ENCODE results near the gene PMM2.

PMM2 gene

DNA sequence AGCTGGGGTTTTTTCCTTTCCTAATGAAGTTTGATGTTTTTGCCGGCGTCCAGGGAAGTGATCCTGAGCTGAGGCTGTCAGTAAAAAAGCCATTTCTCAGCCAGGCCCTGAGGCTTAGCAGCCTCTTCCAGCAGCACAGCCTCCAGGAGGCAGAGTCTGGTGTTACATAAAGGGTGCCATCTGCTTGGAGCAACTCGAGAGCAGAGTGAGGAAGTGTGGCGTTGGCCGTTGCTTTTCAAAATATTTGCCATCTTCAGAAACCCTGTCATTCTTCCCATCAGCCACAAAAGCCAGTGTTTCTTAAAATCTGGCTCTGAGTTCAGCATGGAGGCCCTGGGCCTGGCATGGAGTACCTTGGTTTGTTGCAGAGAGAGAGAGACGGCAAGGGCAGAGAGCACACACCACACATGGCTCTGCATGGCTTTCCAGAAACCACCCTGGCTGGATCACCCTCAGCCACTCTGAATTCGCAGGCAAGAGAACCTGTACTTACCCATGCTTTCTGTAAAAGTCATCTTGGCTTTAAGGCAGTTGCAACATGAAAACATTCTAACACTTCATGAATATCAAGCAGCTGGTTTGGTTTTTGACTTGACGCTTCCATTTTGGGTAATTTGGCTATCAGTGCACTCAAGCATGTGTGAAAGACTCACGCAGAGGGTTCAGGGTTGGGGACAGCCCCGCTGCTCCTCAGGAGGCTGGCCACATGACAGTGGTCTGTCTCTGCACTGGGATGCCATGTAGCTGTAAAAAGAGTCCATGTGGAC, 21.0 kb downstream of the PMM2 start:
- TF ChIP-seq CTCF (IDR thresholded peaks at IDR 0.05; ENCODE audit: low read length, missing control alignments), result no peak
- H3K4me3 ChIP-seq (replicated peaks; ENCODE audit: low read depth, low read length), result no peak overlapping the region
- no peak for DNase-seq (ENCODE audit: low read depth)

GRCh38 chr16:8819411-8820034, 21.9 kb downstream of the PMM2 start:
- TF ChIP-seq CTCF (IDR thresholded peaks at IDR 0.05; ENCODE audit: low read length, missing control alignments), result no peak

GRCh38 chr16:8822403-8822802, 24.8 kb downstream of the PMM2 start:
- H3K4me3 ChIP-seq (replicated peaks; ENCODE audit: low read depth, low read length), result no peak overlapping the region
- no peak for DNase-seq (ENCODE audit: low read depth)
- TF ChIP-seq CTCF (IDR thresholded peaks at IDR 0.05; ENCODE audit: low read length, missing control alignments), result no peak

More at GRCh38 chr16:8819411-8820034, 21.9 kb downstream of the PMM2 start:
- DNase-seq (ENCODE audit: low read depth), result no peak
- H3K4me3 ChIP-seq (replicated peaks; ENCODE audit: low read depth, low read length), result no peak overlapping the region

- DNase-seq (ENCODE audit: low read depth), result no peak
- no peak overlapping the region for H3K4me3 ChIP-seq (replicated peaks; ENCODE audit: low read depth, low read length)
- no peak for TF ChIP-seq CTCF (IDR thresholded peaks at IDR 0.05; ENCODE audit: low read length, missing control alignments)
These were observed 28.7 kb downstream of the PMM2 start for GRCh38 chr16:8826278-8826879.

GRCh38 chr16:8828541-8829165, 31.0 kb downstream of the PMM2 start:
- no peak overlapping the region for H3K4me3 ChIP-seq (replicated peaks; ENCODE audit: low read depth, low read length)
- TF ChIP-seq CTCF (IDR thresholded peaks at IDR 0.05; ENCODE audit: low read length, missing control alignments), result no peak
- DNase-seq (ENCODE audit: low read depth), result peak; percentile 49

DNA sequence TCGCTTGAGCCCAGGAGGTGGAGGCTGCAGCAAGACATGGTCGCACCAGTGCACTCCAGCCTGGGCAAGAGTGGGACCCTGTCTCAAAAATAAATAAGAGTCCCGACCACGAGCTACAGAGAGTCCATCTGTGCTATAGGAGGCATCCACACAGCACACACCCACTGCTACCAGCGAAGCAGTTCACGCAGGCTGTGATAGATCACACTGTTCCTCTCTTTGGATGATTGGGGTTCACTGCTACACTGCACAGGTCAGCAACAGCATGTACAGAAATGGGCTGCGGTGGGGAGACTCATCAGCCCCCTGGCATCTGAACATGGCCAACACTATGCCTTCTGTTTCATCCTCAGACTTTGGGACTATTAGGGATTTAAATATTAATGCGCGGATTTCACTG, 33.8 kb downstream of the PMM2 start:
- TF ChIP-seq CTCF (IDR thresholded peaks at IDR 0.05; ENCODE audit: low read length, missing control alignments), result no peak
- H3K4me3 ChIP-seq (replicated peaks; ENCODE audit: low read depth, low read length), result no peak overlapping the region
- no peak for DNase-seq (ENCODE audit: low read depth)
